ENCODE results near the gene RPA3. TPM values are rescaled to one million over a fixed set of nuclear protein-coding genes. Genes with fewer than 3 reads are reported as not detected.

RPA3 gene
- total and polyA plus RNA-seq, 9 of the 15 experiments (the other 6 are each of a cell fraction or from before 2014, with no cell fraction given), result 68.5 to 265 (median 125) TPM

DNA sequence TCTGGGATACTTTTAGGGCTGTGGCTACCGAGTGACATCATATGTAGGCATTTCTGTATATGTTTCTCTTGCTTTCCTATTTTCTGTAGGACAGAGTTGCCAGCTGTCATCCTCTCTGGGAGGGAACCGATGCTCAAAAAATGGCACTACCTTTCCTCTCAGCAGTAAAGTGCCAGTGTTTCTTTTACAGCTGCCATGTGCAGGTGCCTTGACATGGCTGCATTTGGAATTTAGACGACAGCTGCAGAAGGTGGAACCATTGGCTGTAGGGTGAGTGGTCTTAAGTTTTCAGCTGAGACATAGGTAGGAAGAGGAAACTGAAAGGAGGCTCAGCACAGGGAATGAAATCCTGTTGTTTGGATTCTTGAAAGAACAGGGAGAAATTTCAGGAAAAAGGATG, 20.2 kb upstream of the RPA3 start:
- no peak overlapping the region for H2AFZ ChIP-seq (ENCODE audit: low read depth, low read length)
- no peaks in the 10 kb centered on the region for H3K27me3 ChIP-seq (ENCODE audit: control insufficient read depth in 2 of 2, insufficient read depth in 2 of 2, low read length in 2 of 2)
- no peak overlapping the region for H3K4me3 ChIP-seq
- POLR2A ChIA-PET, result interaction anchor here (0.9 to 1.0 kb wide), 2 partner anchors 8 to 16 kb away, joined by 3 to 4 read pairs; no protein-coding TSS in a partner anchor
- no peaks in the 10 kb centered on the region for H3K9me3 ChIP-seq (replicated peaks; ENCODE audit: control insufficient read depth, insufficient read depth, low read depth, low read length)
- H3K9ac ChIP-seq (ENCODE audit: insufficient read depth in 1 of 2, low read depth in 2 of 2, low read length in 2 of 2), result no peak overlapping the region
- H3K4me1 ChIP-seq (replicated peaks in 1 of 2; ENCODE audit: control insufficient read depth in 2 of 2, insufficient read depth in 2 of 2, low read length in 2 of 2), result no peaks in the 10 kb centered on the region
- no peak for DNase-seq (ENCODE audit: extremely low read depth in 1 of 4, low spot score in 3 of 4)
- H3K27ac ChIP-seq (ENCODE audit: extremely low read depth, low read depth, low read length), result no peak overlapping the region
- TF ChIP-seq MCM3 (IDR thresholded peaks at IDR 0.05), result no peak
- no peak for TF ChIP-seq DACH1 (IDR thresholded peaks at IDR 0.05; ENCODE audit: partially characterized antibody)
- TF ChIP-seq POLR3A (IDR thresholded peaks at IDR 0.05; ENCODE audit: borderline replicate concordance, extremely low read depth, insufficient read depth, insufficient read length), result no peak
- CTCF ChIA-PET (ENCODE audit: low intra/inter-chr PET ratio), result no interaction called here
- no peaks in the 10 kb centered on the region for H3K79me2 ChIP-seq (ENCODE audit: control insufficient read depth, insufficient read depth, low read length)
- 27% methylated on average over 3 of the region's 3 CpGs for WGBS (ENCODE audit: insufficient coverage, low coverage, missing lambda C conversion rate)
- no peaks in the 10 kb centered on the region for H3K36me3 ChIP-seq (ENCODE audit: control insufficient read depth, insufficient read depth, low read length)
- no peaks in the 10 kb centered on the region for H4K20me1 ChIP-seq (replicated peaks; ENCODE audit: control insufficient read depth, insufficient read depth, low read length)
- no peak for FAIRE-seq
- no peak for ATAC-seq
- no peaks in the 10 kb centered on the region for H3K9me1 ChIP-seq (ENCODE audit: control insufficient read depth, insufficient read depth, low read length)
- intact Hi-C loops (cut with micrococcal nuclease), result no loop called here
- in situ Hi-C loops (cut with MboI), result no loop called here
- no TSS peak for BruUV-seq (replicated peaks)
- H3K4me2 ChIP-seq (ENCODE audit: insufficient read depth, low read length), result no peak overlapping the region

- H3K79me2 ChIP-seq (ENCODE audit: control insufficient read depth, insufficient read depth, low read length), result no peaks in the 10 kb centered on the region
- POLR2A ChIA-PET, result no interaction called here
- H3K4me1 ChIP-seq (replicated peaks in 1 of 2; ENCODE audit: control insufficient read depth in 2 of 2, insufficient read depth in 2 of 2, low read length in 2 of 2), result no peaks in the 10 kb centered on the region
- DNase-seq (ENCODE audit: extremely low read depth in 1 of 4, low spot score in 3 of 4), result no peak
- BruUV-seq (replicated peaks), result no TSS peak
- no peak for FAIRE-seq
- no peak overlapping the region for H2AFZ ChIP-seq (ENCODE audit: low read depth, low read length)
- H3K4me3 ChIP-seq, result no peak overlapping the region
- TF ChIP-seq BRD9 (IDR thresholded peaks at IDR 0.05; ENCODE audit: low read depth, partially characterized antibody), result no peak
- no peaks in the 10 kb centered on the region for H4K20me1 ChIP-seq (replicated peaks; ENCODE audit: control insufficient read depth, insufficient read depth, low read length)
- no peaks in the 10 kb centered on the region for H3K9me1 ChIP-seq (ENCODE audit: control insufficient read depth, insufficient read depth, low read length)
- in situ Hi-C loops (cut with MboI) (no loop called here), intact Hi-C loops (cut with micrococcal nuclease) (no loop called here)
- no peak overlapping the region for H3K4me2 ChIP-seq (ENCODE audit: insufficient read depth, low read length)
- CTCF ChIA-PET (ENCODE audit: low intra/inter-chr PET ratio), result no interaction called here
- H3K27ac ChIP-seq (ENCODE audit: extremely low read depth, low read depth, low read length), result no peak overlapping the region
- no peak overlapping the region for H3K9ac ChIP-seq (ENCODE audit: insufficient read depth in 1 of 2, low read depth in 2 of 2, low read length in 2 of 2)
- no peaks in the 10 kb centered on the region for H3K9me3 ChIP-seq (replicated peaks; ENCODE audit: control insufficient read depth, insufficient read depth, low read depth, low read length)
- WGBS (ENCODE audit: insufficient coverage, low coverage, missing lambda C conversion rate), result 79% methylated on average over 1 of the region's 1 CpG
- no peaks in the 10 kb centered on the region for H3K27me3 ChIP-seq (ENCODE audit: control insufficient read depth in 2 of 2, insufficient read depth in 2 of 2, low read length in 2 of 2)
- ATAC-seq, result no peak
- no peaks in the 10 kb centered on the region for H3K36me3 ChIP-seq (ENCODE audit: control insufficient read depth, insufficient read depth, low read length)
Measured at GRCh38 chr7:7738177-7738576, 19.8 kb upstream of the RPA3 start.
